ENCODE data around the gene CSNK1G2.

DNA sequence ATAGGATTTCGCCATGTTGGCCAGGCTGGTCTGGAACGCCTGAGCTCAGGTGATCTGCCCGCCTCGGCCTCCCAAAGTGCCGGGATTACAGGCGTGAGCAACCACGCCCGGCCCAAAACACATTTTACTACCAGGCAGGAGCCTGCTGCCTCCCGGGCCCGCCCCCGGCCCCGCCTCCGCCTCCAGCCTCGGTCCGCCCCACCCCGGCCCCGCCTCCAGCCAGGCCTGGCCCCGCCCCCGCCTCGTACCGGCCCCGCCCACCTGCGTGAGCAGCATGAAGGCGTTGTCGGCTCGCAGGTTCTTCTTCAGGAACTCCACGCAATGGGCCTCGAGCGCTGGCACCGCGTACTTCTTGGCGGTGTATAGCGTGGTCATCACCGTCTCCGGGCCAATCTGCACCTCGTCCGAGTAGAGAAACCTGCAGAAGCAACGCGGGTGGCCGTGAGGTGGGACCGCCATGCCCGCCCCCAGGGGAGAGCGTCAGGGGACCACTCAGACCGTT, 51.8 kb downstream of the CSNK1G2 start:
- TF ChIP-seq, protein P1, sequence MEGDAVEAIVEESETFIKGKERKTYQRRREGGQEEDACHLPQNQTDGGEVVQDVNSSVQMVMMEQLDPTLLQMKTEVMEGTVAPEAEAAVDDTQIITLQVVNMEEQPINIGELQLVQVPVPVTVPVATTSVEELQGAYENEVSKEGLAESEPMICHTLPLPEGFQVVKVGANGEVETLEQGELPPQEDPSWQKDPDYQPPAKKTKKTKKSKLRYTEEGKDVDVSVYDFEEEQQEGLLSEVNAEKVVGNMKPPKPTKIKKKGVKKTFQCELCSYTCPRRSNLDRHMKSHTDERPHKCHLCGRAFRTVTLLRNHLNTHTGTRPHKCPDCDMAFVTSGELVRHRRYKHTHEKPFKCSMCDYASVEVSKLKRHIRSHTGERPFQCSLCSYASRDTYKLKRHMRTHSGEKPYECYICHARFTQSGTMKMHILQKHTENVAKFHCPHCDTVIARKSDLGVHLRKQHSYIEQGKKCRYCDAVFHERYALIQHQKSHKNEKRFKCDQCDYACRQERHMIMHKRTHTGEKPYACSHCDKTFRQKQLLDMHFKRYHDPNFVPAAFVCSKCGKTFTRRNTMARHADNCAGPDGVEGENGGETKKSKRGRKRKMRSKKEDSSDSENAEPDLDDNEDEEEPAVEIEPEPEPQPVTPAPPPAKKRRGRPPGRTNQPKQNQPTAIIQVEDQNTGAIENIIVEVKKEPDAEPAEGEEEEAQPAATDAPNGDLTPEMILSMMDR (IDR thresholded peaks at IDR 0.05) = no peak
- TF ChIP-seq POLR2A (IDR thresholded peaks at IDR 0.05) = no peak
